ENCODE results near the gene ADAM30. TPM values are rescaled to one million over a fixed set of nuclear protein-coding genes. Genes with fewer than 3 reads are reported as not detected.

Gene ADAM30
- total and polyA plus RNA-seq, 8 donors, result not detected

- Histone ChIP-seq H3K4me3 (no peak overlapping the region), H3K4me1 (no peaks in the 10 kb centered on the region), H3K27ac (no peak overlapping the region), H3K9me3 (no peaks in the 10 kb centered on the region), H3K27me3 (no peaks in the 10 kb centered on the region), H3K36me3 (peaks cover 0 to 98% of the 10 kb centered on the region in 2 donors)
- intact Hi-C loops (cut with DNase I), result no loop called here
- no peak for ATAC-seq
- DNase-seq, result no peak
- TF ChIP-seq CTCF (IDR thresholded peaks at IDR 0.05), result no peak
Measured at GRCh38 chr1:119924948-119925898, 28.9 kb upstream of the ADAM30 start.

- H3K4me1 ChIP-seq, result no peaks in the 10 kb centered on the region
- intact Hi-C loops (cut with DNase I), result no loop called here
- H3K4me3 ChIP-seq, result no peak overlapping the region
- H3K27me3 ChIP-seq, result no peaks in the 10 kb centered on the region
- peaks cover 0 to 100% of the 10 kb centered on the region in 2 donors for H3K36me3 ChIP-seq
- ATAC-seq (no peak), DNase-seq (no peak)
- H3K9me3 ChIP-seq, result no peaks in the 10 kb centered on the region
- no peak overlapping the region for H3K27ac ChIP-seq
- TF ChIP-seq CTCF (IDR thresholded peaks at IDR 0.05), result no peak
Measured at GRCh38 chr1:119920104-119920968, 24.0 kb upstream of the ADAM30 start.

GRCh38 chr1:119919241-119919640, 22.9 kb upstream of the ADAM30 start:
- Histone ChIP-seq H3K27ac (no peak overlapping the region), H3K4me1 (no peaks in the 10 kb centered on the region), H3K27me3 (no peaks in the 10 kb centered on the region), H3K36me3 (peaks cover 0 to 100% of the 10 kb centered on the region in 2 donors), H3K9me3 (no peaks in the 10 kb centered on the region), H3K4me3 (no peak overlapping the region)
- intact Hi-C loops (cut with DNase I), result no loop called here
- TF ChIP-seq CTCF (IDR thresholded peaks at IDR 0.05), result no peak
- no peak for DNase-seq
- no peak for ATAC-seq

GRCh38 chr1:119918301-119918700, 22.0 kb upstream of the ADAM30 start:
- intact Hi-C loops (cut with DNase I), result no loop called here
- Histone ChIP-seq H3K27me3 (no peaks in the 10 kb centered on the region), H3K4me1 (no peaks in the 10 kb centered on the region), H3K4me3 (no peak overlapping the region), H3K9me3 (no peaks in the 10 kb centered on the region), H3K36me3 (peaks cover 0 to 100% of the 10 kb centered on the region in 2 donors), H3K27ac (no peak overlapping the region)
- no peak for DNase-seq
- ATAC-seq, result no peak
- no peak for TF ChIP-seq CTCF (IDR thresholded peaks at IDR 0.05)
